Neuronal stem cell (in vitro differentiated cells): ENCODE measurements around the gene DGKD.

ENCODE experiments used
- DNase-seq: peaks from one replicate; pipeline ENCODE4 v3.0.0-alpha.2; 2013; ENCODE audit warnings: low spot score
- H2AFZ ChIP-seq: one replicate; pipeline ENCODE4 v1.6.1; 2013; ENCODE audit warnings: mild to moderate bottlenecking, low read length, inconsistent platforms
- H2AK5ac ChIP-seq: 2 replicates; pipeline ENCODE4 v1.6.1; 2013; ENCODE audit warnings: low read depth, mild to moderate bottlenecking, inconsistent platforms, low read length, moderate library complexity, mixed read lengths
- H2BK120ac ChIP-seq: 2 replicates; pipeline ENCODE4 v1.6.1; 2013; ENCODE audit warnings: low read depth, mild to moderate bottlenecking, inconsistent platforms, low read length, moderate library complexity, mixed read lengths
- H2BK12ac ChIP-seq: one replicate; pipeline ENCODE4 v1.6.1; 2013; ENCODE audit warnings: low read length, inconsistent platforms
- H2BK15ac ChIP-seq: 2 replicates; pipeline ENCODE4 v1.6.1; 2013; ENCODE audit warnings: mild to moderate bottlenecking, low read length, inconsistent platforms, mixed read lengths
- H2BK5ac ChIP-seq: one replicate; pipeline ENCODE4 v1.6.1; 2013; ENCODE audit warnings: inconsistent platforms, mild to moderate bottlenecking, low read length, moderate library complexity
- H3K14ac ChIP-seq: one replicate; pipeline ENCODE4 v1.6.1; 2013; ENCODE audit warnings: low read length, inconsistent platforms
- H3K18ac ChIP-seq: 2 replicates; pipeline ENCODE4 v1.6.1; 2013; ENCODE audit warnings: low read length, inconsistent platforms
- H3K23ac ChIP-seq: 2 replicates; pipeline ENCODE4 v1.6.1; 2013; ENCODE audit warnings: low read depth, mild to moderate bottlenecking, mixed read lengths, low read length, inconsistent platforms; ENCODE audit not compliant: poor library complexity
- H3K27ac ChIP-seq: replicated peaks from 3 replicates; pipeline ENCODE4 v1.5.1; 2013; ENCODE audit warnings: low read length, inconsistent platforms
- H3K27me3 ChIP-seq, 3 experiments: 2 replicates each; pipeline ENCODE4 v1.6.1; 2013; ENCODE audit warnings: low read length in 3 of 3, mild to moderate bottlenecking in 2 of 3, inconsistent platforms in 1 of 3, low read depth in 1 of 3, mixed read lengths in 1 of 3, moderate library complexity in 1 of 3; ENCODE audit not compliant: control insufficient read depth in 3 of 3, insufficient read depth in 3 of 3
- H3K36me3 ChIP-seq, 2 donors: replicated peaks in 1 of 2; 2 replicates each; pipeline ENCODE4 v1.6.1; 2013; ENCODE audit warnings: low read length in 2 of 2; ENCODE audit not compliant: control insufficient read depth in 2 of 2, insufficient read depth in 2 of 2
- H3K4ac ChIP-seq: 2 replicates; pipeline ENCODE4 v1.6.1; 2013; ENCODE audit warnings: inconsistent platforms, mild to moderate bottlenecking, low read length, moderate library complexity
- H3K4me1 ChIP-seq, 2 donors: 1 replicate in 1 of 2; 2 replicates in 1 of 2; pipeline ENCODE4 v1.6.1; 2013; ENCODE audit warnings: low read length in 2 of 2, low read depth in 1 of 2; ENCODE audit not compliant: control insufficient read depth in 2 of 2, insufficient read depth in 1 of 2
- H3K4me2 ChIP-seq: one replicate; pipeline ENCODE4 v1.6.1; 2013; ENCODE audit warnings: mild to moderate bottlenecking, low read length, inconsistent platforms; ENCODE audit not compliant: insufficient read depth, poor library complexity, severe bottlenecking
- H3K4me3 ChIP-seq, 2 donors: 2 replicates each; pipeline ENCODE4 v1.5.1; 2013; ENCODE audit warnings: low read length in 2 of 2, mild to moderate bottlenecking in 2 of 2, inconsistent platforms in 1 of 2, moderate library complexity in 1 of 2
- H3K79me1 ChIP-seq: one replicate; pipeline ENCODE4 v1.6.1; 2013; ENCODE audit warnings: low read depth, mild to moderate bottlenecking, inconsistent platforms, low read length, moderate library complexity
- H3K9ac ChIP-seq: one replicate; pipeline ENCODE4 v1.6.1; 2013; ENCODE audit warnings: mild to moderate bottlenecking, low read depth, low read length, inconsistent platforms; ENCODE audit not compliant: poor library complexity
- H3K9me3 ChIP-seq, 2 donors: replicated peaks in 1 of 2; 2 replicates each; pipeline versions ENCODE3 to v1.6.1; 2013; ENCODE audit warnings: low read length in 2 of 2, mild to moderate bottlenecking in 2 of 2, inconsistent platforms in 1 of 2, low read depth in 1 of 2, mixed read lengths in 1 of 2, moderate library complexity in 1 of 2; ENCODE audit not compliant: control insufficient read depth in 2 of 2, insufficient read depth in 1 of 2
- H4K8ac ChIP-seq: one replicate; pipeline ENCODE4 v1.6.1; 2013; ENCODE audit warnings: low read depth, mild to moderate bottlenecking, inconsistent platforms, low read length, moderate library complexity
- H4K91ac ChIP-seq: one replicate; pipeline ENCODE4 v1.6.1; 2013; ENCODE audit warnings: low read length, low read depth, mild to moderate bottlenecking, inconsistent platforms; ENCODE audit not compliant: poor library complexity
- WGBS, 2 donors: extraction: QIAGEN DNeasy Blood & Tissue Kit; methylation state at CpG; one replicate each; pipeline ENCODE4 v1.1.7; 2013; ENCODE audit warnings: missing lambda C conversion rate in 2 of 2, mixed read lengths in 1 of 2; ENCODE audit not compliant: insufficient read length in 2 of 2, insufficient replicate concordance in 1 of 2; ENCODE audit errors: extremely low coverage in 2 of 2; 5-methylcytosine and 5-hydroxymethylcytosine counted together

DGKD gene

DNA sequence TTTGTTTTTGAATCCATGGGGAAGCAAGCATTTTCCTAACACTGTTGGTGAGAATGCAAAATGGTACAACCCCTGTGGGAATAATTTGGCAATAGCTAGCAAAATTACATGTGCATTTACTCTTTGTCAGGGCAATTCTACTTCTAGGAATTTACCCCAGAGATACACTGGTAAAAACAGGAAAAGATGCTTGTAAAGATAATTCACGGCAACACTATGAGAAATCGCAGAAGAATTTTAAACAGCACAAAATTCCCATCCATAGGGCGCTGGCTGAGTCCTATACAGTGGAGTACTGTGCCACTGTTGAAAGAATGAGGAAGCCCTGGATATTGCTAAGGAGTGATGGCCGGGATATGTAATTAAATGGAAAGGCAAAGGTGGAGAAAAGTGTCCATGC, 75.8 kb downstream of the DGKD start:
- Histone ChIP-seq H3K79me1 (no peaks in the 10 kb centered on the region), H2AK5ac (no peak overlapping the region), H3K4me3 (no peak overlapping the region), H3K27me3 (no peaks in the 10 kb centered on the region), H3K18ac (no peak overlapping the region), H3K4me1 (no peaks in the 10 kb centered on the region), H2AFZ (no peak overlapping the region), H2BK12ac (no peak overlapping the region), H2BK15ac (no peak overlapping the region), H3K4me2 (no peak overlapping the region), H3K27ac (no peak overlapping the region), H4K8ac (no peak overlapping the region), H2BK5ac (no peak overlapping the region), H2BK120ac (no peak overlapping the region), H3K4ac (no peak overlapping the region), H3K9me3 (peaks cover 0 to 3% of the 10 kb centered on the region in 2 donors), H3K14ac (no peak overlapping the region), H3K23ac (no peak overlapping the region), H3K9ac (no peak overlapping the region), H4K91ac (no peak overlapping the region), H3K36me3 (no peaks in the 10 kb centered on the region)
- no peak for DNase-seq
- no CpG with 5 or more reads among the region's 4 CpGs for WGBS, 2 donors

DNA sequence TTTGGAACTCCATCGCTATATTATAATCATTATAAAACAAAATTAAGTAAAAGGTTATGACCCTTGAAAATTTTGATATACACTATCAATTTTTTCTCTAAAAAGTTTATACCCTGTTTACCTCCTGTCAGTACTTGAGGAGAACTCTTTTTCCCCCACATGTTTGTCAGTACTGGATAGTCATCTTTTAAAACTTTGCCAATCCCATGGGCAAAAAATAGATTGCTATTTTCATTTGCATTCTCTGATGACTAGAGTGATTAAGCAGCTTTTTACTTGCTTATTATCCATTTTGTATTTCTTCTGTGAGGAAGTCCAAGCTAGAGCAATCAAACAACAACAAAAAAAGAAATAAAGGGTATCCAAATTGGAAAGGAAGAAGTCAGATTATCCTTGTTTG, 76.4 kb downstream of the DGKD start:
- Histone ChIP-seq H3K9ac (no peak overlapping the region), H3K4me1 (no peaks in the 10 kb centered on the region), H3K14ac (no peak overlapping the region), H3K36me3 (peaks cover under 1 to 2% of the 10 kb centered on the region in 2 donors), H2BK15ac (no peak overlapping the region), H3K18ac (no peak overlapping the region), H3K27me3 (no peaks in the 10 kb centered on the region), H2AFZ (no peak overlapping the region), H2AK5ac (no peak overlapping the region), H4K8ac (no peak overlapping the region), H3K27ac (no peak overlapping the region), H2BK12ac (no peak overlapping the region), H2BK120ac (no peak overlapping the region), H3K4ac (no peak overlapping the region), H2BK5ac (no peak overlapping the region), H3K4me3 (no peak overlapping the region), H3K79me1 (no peaks in the 10 kb centered on the region), H3K4me2 (no peak overlapping the region), H3K9me3 (peaks cover 0 to 3% of the 10 kb centered on the region in 2 donors), H3K23ac (no peak overlapping the region), H4K91ac (no peak overlapping the region)
- DNase-seq: no peak
- no CpG with 5 or more reads among the region's 1 CpG for WGBS, 2 donors

DNA sequence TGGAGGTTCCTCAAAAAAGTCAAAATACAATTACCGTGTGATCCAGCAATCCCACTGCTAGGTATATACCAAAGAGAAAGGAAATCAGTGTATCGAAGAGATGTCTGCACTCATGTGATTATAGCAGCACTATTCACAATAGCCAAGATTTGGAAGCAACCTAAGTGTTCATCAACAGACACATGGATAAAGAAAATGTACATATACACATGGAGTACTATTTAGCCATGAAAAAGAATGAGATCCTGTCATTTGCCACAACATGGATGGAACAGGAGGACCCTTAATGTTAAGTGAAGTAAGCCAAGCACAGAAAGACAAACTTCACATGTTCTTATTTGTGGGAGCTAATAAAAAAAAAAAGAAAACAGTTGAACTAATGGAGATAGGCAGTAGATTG, 78.7 kb downstream of the DGKD start:
- no peak overlapping the region for H3K23ac ChIP-seq
- no peaks in the 10 kb centered on the region for H3K27me3 ChIP-seq
- no peak overlapping the region for H2BK120ac ChIP-seq
- H3K14ac ChIP-seq: no peak overlapping the region
- H4K8ac ChIP-seq: no peak overlapping the region
- H3K4me3 ChIP-seq: no peak overlapping the region
- H2AK5ac ChIP-seq: no peak overlapping the region
- no peak for DNase-seq
- H3K4me1 ChIP-seq: no peaks in the 10 kb centered on the region
- no peaks in the 10 kb centered on the region for H3K79me1 ChIP-seq
- no peak overlapping the region for H3K4me2 ChIP-seq
- H3K4ac ChIP-seq: no peak overlapping the region
- peaks cover 9 to 26% of the 10 kb centered on the region in 2 donors for H3K36me3 ChIP-seq
- no peak overlapping the region for H2BK12ac ChIP-seq
- no peak overlapping the region for H3K9ac ChIP-seq
- H2BK5ac ChIP-seq: no peak overlapping the region
- no peak overlapping the region for H2AFZ ChIP-seq
- H2BK15ac ChIP-seq: no peak overlapping the region
- WGBS, 2 donors: no CpG with 5 or more reads among the region's 2 CpGs
- no peak overlapping the region for H3K18ac ChIP-seq
- H3K9me3 ChIP-seq: no peaks in the 10 kb centered on the region
- H4K91ac ChIP-seq: no peak overlapping the region
- no peak overlapping the region for H3K27ac ChIP-seq

DNA sequence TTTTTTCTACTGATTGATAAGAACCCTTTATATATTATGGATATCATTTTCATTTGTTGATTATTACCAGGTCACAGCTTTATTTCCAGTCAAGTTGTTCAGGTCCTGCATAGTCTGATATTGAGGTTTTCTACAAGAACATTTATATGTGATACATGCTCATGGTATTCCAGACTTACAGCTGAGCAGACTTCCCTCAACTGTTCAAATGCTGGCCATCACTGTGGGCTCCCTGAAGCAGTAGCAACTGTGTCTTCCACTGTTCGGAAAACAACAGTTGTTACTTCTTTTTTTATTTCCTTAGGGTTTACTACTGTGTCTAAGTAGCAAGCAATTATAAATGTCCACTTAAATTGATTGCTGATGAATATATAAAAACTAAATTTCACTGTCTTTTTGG, 79.5 kb downstream of the DGKD start:
- no peaks in the 10 kb centered on the region for H3K27me3 ChIP-seq
- no peak overlapping the region for H3K14ac ChIP-seq
- no peak overlapping the region for H2BK15ac ChIP-seq
- H3K79me1 ChIP-seq: no peaks in the 10 kb centered on the region
- H3K4me1 ChIP-seq: no peaks in the 10 kb centered on the region
- H3K4me2 ChIP-seq: no peak overlapping the region
- no peak overlapping the region for H2AK5ac ChIP-seq
- H3K36me3 ChIP-seq: peaks cover 11 to 33% of the 10 kb centered on the region in 2 donors
- H3K18ac ChIP-seq: no peak overlapping the region
- WGBS, 2 donors: no CpG with 5 or more reads among the region's 1 CpG
- H3K9me3 ChIP-seq: no peaks in the 10 kb centered on the region
- no peak overlapping the region for H2BK5ac ChIP-seq
- no peak overlapping the region for H2AFZ ChIP-seq
- no peak overlapping the region for H3K4ac ChIP-seq
- H2BK120ac ChIP-seq: no peak overlapping the region
- no peak overlapping the region for H4K91ac ChIP-seq
- H3K4me3 ChIP-seq: no peak overlapping the region
- H4K8ac ChIP-seq: no peak overlapping the region
- no peak for DNase-seq
- H2BK12ac ChIP-seq: no peak overlapping the region
- no peak overlapping the region for H3K9ac ChIP-seq
- no peak overlapping the region for H3K27ac ChIP-seq
- no peak overlapping the region for H3K23ac ChIP-seq
